Type B pancreatic cell (in vitro differentiated cells): ENCODE data around the gene MZT2B. TPM values are rescaled to one million over a fixed set of nuclear protein-coding genes. Genes with fewer than 3 reads are reported as not detected.
"Not testable (repeated sequence)": the region's sequence is repeated elsewhere in the genome, so short reads cannot be mapped to it uniquely, and the experiment has no call there.

Source experiments
- DNase-seq: peaks from one replicate; pipeline ENCODE4 v3.0.0; 2021; ENCODE audit warnings: mixed read lengths; ENCODE audit not compliant: unreplicated experiment; ENCODE audit errors: extremely low spot score
- H3K27ac Mint-ChIP-seq: 2 replicates; pipeline ENCODE4 v1.8.0; 2021; ENCODE audit warnings: mild to moderate bottlenecking, mixed read lengths
- H3K27me3 Mint-ChIP-seq: 2 replicates; pipeline ENCODE4 v1.8.0; 2021; ENCODE audit warnings: mixed read lengths
- H3K36me3 Mint-ChIP-seq: 2 replicates; pipeline ENCODE4 v1.8.0; 2021; ENCODE audit warnings: mixed read lengths
- H3K4me1 Mint-ChIP-seq: one replicate; pipeline ENCODE4 v1.8.0; 2021; ENCODE audit warnings: mixed read lengths; ENCODE audit not compliant: unreplicated experiment
- H3K4me3 Mint-ChIP-seq: 2 replicates; pipeline ENCODE4 v1.8.0; 2021; ENCODE audit warnings: mild to moderate bottlenecking, mixed read lengths
- H3K9me3 Mint-ChIP-seq: 2 replicates; pipeline ENCODE4 v1.8.0; 2021; ENCODE audit warnings: mixed read lengths
- CTCF ChIP-seq: fragments of 200-600 bp; sonication (generic); conservative IDR thresholded peaks from 2 replicates; pipeline ENCODE4 v1.5.0; 2021; ENCODE audit warnings: antibody characterized with exemption, mild to moderate bottlenecking
- total RNA-seq: library from RNA; stranded (reverse); gene quantifications from 2 replicates; pipeline ENCODE4 v1.2.1, GENCODE V29; 2021; ENCODE audit warnings: low replicate concordance

MZT2B gene
- total RNA-seq, 1 donor from 2014 or later: 224 TPM

- Mint-ChIP-seq H3K27me3 (no peaks in the 10 kb centered on the region), H3K9me3 (no peaks in the 10 kb centered on the region), H3K27ac (no peak overlapping the region), H3K4me3 (no peak overlapping the region), H3K4me1 (no peaks in the 10 kb centered on the region), H3K36me3 (no peaks in the 10 kb centered on the region)
- no peak for DNase-seq
- TF ChIP-seq CTCF: no peak
Observed at GRCh38 chr2:130152816-130153595, 29.1 kb upstream of the MZT2B start.

GRCh38 chr2:130153721-130154422, 28.2 kb upstream of the MZT2B start:
- H3K4me3 Mint-ChIP-seq, H3K9me3 Mint-ChIP-seq, H3K27ac Mint-ChIP-seq: not testable (repeated sequence)

GRCh38 chr2:130154423-130154770, 27.7 kb upstream of the MZT2B start:
- not testable (repeated sequence) for H3K9me3 Mint-ChIP-seq, H3K27me3 Mint-ChIP-seq, DNase-seq, H3K4me1 Mint-ChIP-seq, H3K4me3 Mint-ChIP-seq, H3K36me3 Mint-ChIP-seq, H3K27ac Mint-ChIP-seq

More at GRCh38 chr2:130153721-130154422, 28.2 kb upstream of the MZT2B start:
- not testable (repeated sequence) for H3K4me1 Mint-ChIP-seq, H3K36me3 Mint-ChIP-seq, DNase-seq, H3K27me3 Mint-ChIP-seq

- Mint-ChIP-seq H3K4me1 (no peaks in the 10 kb centered on the region), H3K36me3 (no peaks in the 10 kb centered on the region), H3K27ac (no peak overlapping the region), H3K27me3 (no peaks in the 10 kb centered on the region), H3K9me3 (no peaks in the 10 kb centered on the region), H3K4me3 (no peak overlapping the region)
- no peak for TF ChIP-seq CTCF
- no peak for DNase-seq
Observed at GRCh38 chr2:130154773-130155765, 27.0 kb upstream of the MZT2B start.

- not testable (repeated sequence) for H3K27ac Mint-ChIP-seq, DNase-seq, H3K4me3 Mint-ChIP-seq, H3K9me3 Mint-ChIP-seq, H3K4me1 Mint-ChIP-seq, H3K36me3 Mint-ChIP-seq, H3K27me3 Mint-ChIP-seq
- TF ChIP-seq CTCF: peak; percentile 69
Observed at GRCh38 chr2:130155956-130156623, 26.0 kb upstream of the MZT2B start.

GRCh38 chr2:130156624-130157004, 25.4 kb upstream of the MZT2B start:
- no peaks in the 10 kb centered on the region for H3K4me1 Mint-ChIP-seq
- H3K27me3 Mint-ChIP-seq: no peaks in the 10 kb centered on the region
- H3K4me3 Mint-ChIP-seq: no peak overlapping the region
- H3K27ac Mint-ChIP-seq: no peak overlapping the region
- H3K9me3 Mint-ChIP-seq: no peaks in the 10 kb centered on the region
- DNase-seq: no peak
- TF ChIP-seq CTCF: no peak
- no peaks in the 10 kb centered on the region for H3K36me3 Mint-ChIP-seq

GRCh38 chr2:130157354-130157753, 24.7 kb upstream of the MZT2B start:
- DNase-seq, H3K36me3 Mint-ChIP-seq, H3K27ac Mint-ChIP-seq, H3K4me1 Mint-ChIP-seq, H3K9me3 Mint-ChIP-seq, H3K4me3 Mint-ChIP-seq, H3K27me3 Mint-ChIP-seq: not testable (repeated sequence)

- not testable (repeated sequence) for H3K27me3 Mint-ChIP-seq, H3K4me1 Mint-ChIP-seq, H3K27ac Mint-ChIP-seq, H3K36me3 Mint-ChIP-seq, H3K4me3 Mint-ChIP-seq, DNase-seq, H3K9me3 Mint-ChIP-seq
Observed at GRCh38 chr2:130157825-130158514, 24.1 kb upstream of the MZT2B start.
